ENCODE measurements around the gene USP22.

- TF ChIP-seq, protein P1, sequence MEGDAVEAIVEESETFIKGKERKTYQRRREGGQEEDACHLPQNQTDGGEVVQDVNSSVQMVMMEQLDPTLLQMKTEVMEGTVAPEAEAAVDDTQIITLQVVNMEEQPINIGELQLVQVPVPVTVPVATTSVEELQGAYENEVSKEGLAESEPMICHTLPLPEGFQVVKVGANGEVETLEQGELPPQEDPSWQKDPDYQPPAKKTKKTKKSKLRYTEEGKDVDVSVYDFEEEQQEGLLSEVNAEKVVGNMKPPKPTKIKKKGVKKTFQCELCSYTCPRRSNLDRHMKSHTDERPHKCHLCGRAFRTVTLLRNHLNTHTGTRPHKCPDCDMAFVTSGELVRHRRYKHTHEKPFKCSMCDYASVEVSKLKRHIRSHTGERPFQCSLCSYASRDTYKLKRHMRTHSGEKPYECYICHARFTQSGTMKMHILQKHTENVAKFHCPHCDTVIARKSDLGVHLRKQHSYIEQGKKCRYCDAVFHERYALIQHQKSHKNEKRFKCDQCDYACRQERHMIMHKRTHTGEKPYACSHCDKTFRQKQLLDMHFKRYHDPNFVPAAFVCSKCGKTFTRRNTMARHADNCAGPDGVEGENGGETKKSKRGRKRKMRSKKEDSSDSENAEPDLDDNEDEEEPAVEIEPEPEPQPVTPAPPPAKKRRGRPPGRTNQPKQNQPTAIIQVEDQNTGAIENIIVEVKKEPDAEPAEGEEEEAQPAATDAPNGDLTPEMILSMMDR (IDR thresholded peaks at IDR 0.05) = no peak
- no peak for TF ChIP-seq POLR2A (IDR thresholded peaks at IDR 0.05)
- no peak for TF ChIP-seq POLR2AphosphoS5 (IDR thresholded peaks at IDR 0.05; ENCODE audit: insufficient read depth in 1 of 2, low read depth in 1 of 2)
Observed at GRCh38 chr17:20952183-20952582, 90.6 kb downstream of the USP22 start.
